ENCODE measurements around the gene CR1L. TPM values are rescaled to one million over a fixed set of nuclear protein-coding genes. Genes with fewer than 3 reads are reported as not detected.
A peak's percentile ranks its signal among the peaks of the same experiment; 100 is the strongest.
"Not testable (repeated sequence)": the region's sequence is repeated elsewhere in the genome, so short reads cannot be mapped to it uniquely, and the experiment has no call there.

CR1L gene
- total RNA-seq, 2 donors from 2014 or later, result not detected

- no peak for DNase-seq
- intact Hi-C loops (cut with DNase I), result no loop called here
- no peak for ATAC-seq
These were observed 26.1 kb downstream of the CR1L start for GRCh38 chr1:207670997-207671396.

DNA sequence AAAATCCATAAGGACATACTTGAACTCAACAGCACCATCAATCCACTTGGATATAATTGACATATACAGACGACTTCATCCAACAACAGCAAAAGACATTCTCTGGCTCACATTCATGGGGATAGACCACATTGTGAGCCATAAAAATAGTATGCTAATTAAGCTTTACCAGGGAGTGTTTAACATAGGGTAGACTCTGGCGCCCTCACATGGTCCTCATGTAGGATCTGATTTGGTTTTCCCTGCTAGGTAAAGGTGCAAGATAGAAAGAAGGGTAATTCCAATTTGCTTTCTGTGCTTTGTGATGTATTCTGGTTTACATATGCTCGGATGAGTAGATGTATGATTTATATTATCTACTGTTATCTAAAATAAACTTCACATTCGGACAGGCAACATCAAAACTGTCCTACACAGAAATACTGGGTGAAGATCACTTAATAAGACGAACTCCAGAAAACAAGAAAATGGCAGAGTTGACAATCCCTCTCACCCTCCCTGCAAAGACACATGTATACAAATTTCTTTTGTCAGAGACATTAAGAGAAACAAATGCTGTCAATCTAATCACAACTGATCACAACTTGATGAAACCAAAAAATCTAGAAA lies 27.7 kb downstream of the CR1L start:
- intact Hi-C loops (cut with DNase I), result no loop called here
- DNase-seq (no peak), ATAC-seq (no peak)

DNA sequence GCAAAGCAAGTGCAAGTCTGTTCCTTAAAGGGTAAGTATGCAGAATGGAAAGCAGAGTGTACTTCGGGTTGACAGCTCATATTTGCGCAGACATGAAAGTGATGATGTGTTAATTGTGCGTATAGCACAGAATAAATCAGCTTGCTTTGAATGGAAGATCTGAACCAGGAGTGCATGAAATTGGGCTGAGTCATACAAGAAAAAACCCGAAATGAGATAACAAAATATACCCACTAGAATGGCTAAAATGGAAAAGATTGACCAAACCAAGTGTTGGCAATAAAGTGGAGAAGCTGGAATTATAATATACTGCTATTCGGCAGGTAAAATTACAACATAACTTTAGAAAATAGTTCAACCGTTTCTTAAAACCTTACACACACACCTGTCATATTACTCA lies 28.5 kb downstream of the CR1L start:
- DNase-seq (no peak), ATAC-seq (no peak)
- intact Hi-C loops (cut with DNase I), result no loop called here

GRCh38 chr1:207676153-207676552 lies 31.2 kb downstream of the CR1L start:
- no peak for ATAC-seq
- intact Hi-C loops (cut with DNase I), result no loop called here

GRCh38 chr1:207680590-207681388 lies 35.9 kb downstream of the CR1L start:
- intact Hi-C loops (cut with DNase I); DNase-seq; ATAC-seq: not testable (repeated sequence)

More at GRCh38 chr1:207676153-207676552, 31.2 kb downstream of the CR1L start:
- no peak for DNase-seq

DNA sequence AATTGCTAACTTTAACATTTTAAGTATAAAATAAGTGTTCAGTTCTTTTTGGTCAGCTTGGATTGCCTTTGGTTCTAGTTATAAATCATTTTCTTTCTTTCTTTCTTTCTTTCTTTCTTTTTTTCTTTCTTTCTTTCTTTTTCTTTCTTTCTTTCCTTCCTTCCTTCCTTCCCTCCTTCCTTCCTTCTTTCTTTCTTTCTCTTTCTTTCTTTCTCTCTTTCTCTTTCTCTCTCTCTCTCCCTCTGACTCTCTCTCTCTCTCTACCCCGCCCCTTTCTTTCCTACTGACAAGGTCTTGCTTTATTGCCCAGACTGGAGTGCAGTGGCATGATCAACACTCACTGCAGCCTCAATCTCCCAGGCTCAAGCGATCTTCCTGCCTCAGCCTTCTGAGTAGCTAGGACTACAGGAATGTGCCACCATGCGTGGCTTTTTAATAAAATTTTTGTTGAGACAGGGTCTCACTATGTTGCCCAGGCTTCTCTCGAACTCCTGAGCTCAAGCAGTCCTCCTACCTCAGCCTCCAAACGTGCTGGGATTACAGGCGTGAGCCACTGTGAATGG lies 38.0 kb downstream of the CR1L start:
- ATAC-seq; DNase-seq; intact Hi-C loops (cut with DNase I): not testable (repeated sequence)

GRCh38 chr1:207690551-207690950 lies 45.6 kb downstream of the CR1L start:
- intact Hi-C loops (cut with DNase I); DNase-seq; ATAC-seq: not testable (repeated sequence)

- no peak for DNase-seq
- ATAC-seq, result no peak
- intact Hi-C loops (cut with DNase I), result no loop called here
These were observed 46.1 kb downstream of the CR1L start for GRCh38 chr1:207691010-207691409.

GRCh38 chr1:207691841-207692240 lies 46.9 kb downstream of the CR1L start:
- ATAC-seq (no peak), DNase-seq (no peak)
- intact Hi-C loops (cut with DNase I), result no loop called here

DNA sequence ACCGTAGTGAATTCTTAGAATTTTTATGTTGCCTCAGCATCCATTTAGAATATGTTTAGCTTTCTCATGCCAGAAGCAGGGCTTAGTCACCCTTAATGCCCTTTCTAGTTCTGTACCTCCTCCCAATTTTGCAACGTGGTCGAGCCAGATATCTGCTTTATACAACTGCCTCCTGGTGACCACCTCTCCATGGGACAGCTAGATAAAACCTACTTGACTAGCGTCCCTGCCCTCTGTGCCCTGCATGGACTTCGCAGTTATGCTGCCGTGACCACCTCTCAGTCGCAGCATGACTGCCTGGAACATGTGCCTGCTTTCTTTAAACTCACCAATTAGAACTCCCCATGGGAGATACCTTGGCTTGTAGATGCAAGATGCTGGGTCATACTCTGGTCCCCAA lies 47.4 kb downstream of the CR1L start:
- ATAC-seq; DNase-seq; intact Hi-C loops (cut with DNase I): not testable (repeated sequence)

DNA sequence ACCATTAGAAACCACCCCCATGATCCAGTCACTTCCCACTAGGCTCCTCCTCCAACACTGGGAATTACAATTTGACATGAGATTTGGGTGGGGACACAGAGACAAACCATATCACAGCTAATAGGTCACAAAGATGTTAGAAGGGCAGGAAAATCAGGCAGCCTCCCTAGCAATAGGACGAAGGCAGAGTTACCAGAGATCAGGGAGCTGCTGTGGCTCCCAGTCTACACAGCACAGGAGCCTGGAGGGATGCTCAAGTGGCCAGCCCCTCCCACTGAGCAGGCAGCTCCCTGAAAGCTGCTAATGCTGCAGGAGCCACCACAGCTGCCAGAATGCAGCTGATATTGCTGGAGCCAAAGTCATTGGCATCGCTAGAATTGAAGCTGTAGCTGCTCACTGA lies 51.0 kb downstream of the CR1L start:
- no peak for ATAC-seq
- intact Hi-C loops (cut with DNase I), result no loop called here

GRCh38 chr1:207698822-207699483 lies 54.0 kb downstream of the CR1L start:
- DNase-seq, result peak; percentile 45
- ATAC-seq, result peak; percentile 53 to 73
- intact Hi-C loops (cut with DNase I), result no loop called here

More for the DNA sequence above, 51.0 kb downstream of the CR1L start:
- DNase-seq, result no peak

DNA sequence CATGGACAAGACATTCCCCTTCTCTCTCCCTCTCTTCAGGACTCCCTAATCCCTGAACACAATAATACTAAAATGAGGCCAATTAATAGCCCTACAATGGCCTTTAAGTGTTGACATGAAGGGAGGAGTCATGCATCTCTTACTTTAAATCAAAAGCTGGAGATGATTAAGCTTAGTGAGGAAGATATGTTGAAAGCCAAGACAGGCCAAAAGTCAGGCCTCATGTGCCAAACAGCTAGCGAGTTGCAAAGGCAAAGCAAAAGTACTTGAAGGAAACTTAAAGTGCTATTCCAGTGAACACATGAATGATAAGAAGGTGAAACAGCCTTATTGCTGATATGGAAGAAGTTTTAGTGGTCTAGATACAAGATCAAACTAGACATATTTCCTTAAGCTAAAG lies 57.4 kb downstream of the CR1L start:
- intact Hi-C loops (cut with DNase I), result no loop called here
- no peak for DNase-seq
- ATAC-seq, result peak in 1 of 2 donors; percentile 59

DNA sequence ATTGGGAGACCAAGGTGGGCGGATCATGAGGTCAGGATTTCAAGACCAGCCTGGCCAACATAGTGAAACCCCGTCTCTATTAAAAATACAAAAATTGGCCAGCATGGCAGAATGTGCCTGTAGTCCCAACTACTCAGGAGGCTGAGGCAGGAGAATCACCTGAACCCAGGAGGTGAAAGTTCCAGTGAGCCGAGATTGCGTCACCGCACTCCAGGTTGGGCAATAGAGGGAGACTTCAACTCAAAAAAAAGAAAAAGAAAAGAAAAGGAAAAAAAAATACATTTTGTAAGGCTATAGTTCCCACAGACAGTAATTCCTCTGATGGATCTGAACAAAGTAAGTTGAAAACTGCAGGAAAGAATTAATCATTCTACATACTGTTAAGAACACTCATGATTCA lies 58.8 kb downstream of the CR1L start:
- ATAC-seq (no peak), DNase-seq (no peak)
- intact Hi-C loops (cut with DNase I), result no loop called here

DNA sequence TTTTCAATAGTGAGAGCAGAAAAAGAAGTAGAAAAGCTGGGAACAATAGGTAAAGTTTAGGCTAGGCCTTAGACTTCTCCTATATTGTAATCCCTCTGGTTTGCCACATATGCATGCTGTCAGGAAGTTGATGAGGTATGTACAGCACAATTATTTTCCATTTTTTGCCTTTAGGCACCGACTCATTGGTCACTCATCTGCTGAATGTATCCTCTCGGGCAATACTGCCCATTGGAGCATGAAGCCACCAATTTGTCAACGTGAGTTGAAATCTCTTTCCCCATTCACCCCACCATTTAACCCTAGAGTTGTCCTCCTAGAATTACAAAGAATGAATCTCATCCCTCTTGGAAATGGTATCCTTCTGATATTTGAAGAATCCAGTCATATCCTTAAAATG lies 63.1 kb downstream of the CR1L start:
- ATAC-seq; intact Hi-C loops (cut with DNase I): not testable (repeated sequence)

DNA sequence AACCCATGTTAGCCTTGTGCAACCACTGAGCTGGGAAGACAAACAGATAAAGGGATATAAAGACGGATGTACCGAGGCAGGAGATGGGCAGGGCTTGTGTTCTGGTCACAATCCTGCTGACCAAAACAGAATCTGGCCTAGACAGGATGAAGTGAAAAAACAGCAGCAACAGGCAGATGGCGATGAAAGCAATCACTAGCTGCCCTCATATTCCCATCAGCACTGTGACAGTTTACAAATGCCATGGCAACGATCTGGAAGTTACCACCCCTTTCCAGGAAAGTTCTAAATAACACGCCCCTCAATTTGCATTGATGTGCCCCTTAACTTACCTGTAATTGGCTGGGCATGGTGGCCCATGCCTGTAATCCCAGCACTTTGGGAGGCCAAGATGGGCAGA lies 66.4 kb downstream of the CR1L start:
- intact Hi-C loops (cut with DNase I), result no loop called here
- DNase-seq, result no peak
- ATAC-seq, result no peak

More for the DNA sequence above, 63.1 kb downstream of the CR1L start:
- not testable (repeated sequence) for DNase-seq

DNA sequence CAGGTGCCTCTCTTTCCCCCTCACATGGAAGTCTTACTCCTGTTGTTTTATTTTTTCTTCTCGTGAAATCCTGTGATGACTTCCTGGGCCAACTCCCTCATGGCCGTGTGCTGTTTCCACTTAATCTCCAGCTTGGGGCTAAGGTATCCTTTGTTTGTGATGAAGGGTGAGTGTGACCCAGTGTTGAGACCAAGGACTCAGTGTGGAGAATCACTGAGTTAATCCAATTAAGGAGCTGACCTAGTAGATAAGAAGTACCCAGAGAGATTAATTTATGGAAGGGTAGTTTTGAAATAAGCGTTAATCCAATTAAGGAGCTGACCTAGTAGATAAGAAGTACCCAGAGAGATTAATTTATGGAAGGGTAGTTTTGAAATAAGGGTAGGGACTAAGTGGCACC lies 67.8 kb downstream of the CR1L start:
- ATAC-seq; DNase-seq; intact Hi-C loops (cut with DNase I): not testable (repeated sequence)

- intact Hi-C loops (cut with DNase I), result no loop called here
- DNase-seq (no peak), ATAC-seq (no peak)
These were observed 68.6 kb downstream of the CR1L start for GRCh38 chr1:207713529-207713928.

- intact Hi-C loops (cut with DNase I), result no loop called here
- ATAC-seq (no peak), DNase-seq (no peak)
These were observed 74.3 kb downstream of the CR1L start for GRCh38 chr1:207719234-207719633.

Measured in left cardiac atrium (tissue), 4 donors.